Measurements from ENCODE around the gene CHKB.

The CHKB gene

DNA sequence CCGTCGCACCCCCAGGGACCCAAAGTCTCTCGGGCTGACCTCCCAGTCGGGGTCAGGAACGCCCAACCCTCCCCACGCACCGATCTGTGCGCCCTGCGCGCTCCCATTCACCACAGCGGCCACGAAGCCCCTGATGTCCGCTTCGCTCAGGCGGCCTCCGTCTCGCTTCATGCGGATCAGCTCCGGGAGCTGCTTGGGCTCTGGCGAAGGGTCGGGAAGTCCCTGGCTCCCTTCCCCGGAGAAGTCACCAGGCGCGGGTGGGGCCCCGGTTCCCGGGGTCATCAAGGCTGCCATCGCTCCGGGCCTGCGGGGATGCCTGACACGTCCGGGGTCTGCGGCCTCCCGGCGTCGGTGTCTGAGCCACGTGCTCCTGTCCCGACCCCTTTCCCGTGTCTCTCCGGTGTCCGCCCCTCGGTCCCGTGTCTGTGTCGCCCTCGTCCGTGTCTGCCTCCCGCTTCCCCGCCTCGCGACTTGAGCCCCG, 53.2 kb downstream of the CHKB start:
- DNase-seq = no peak
